NOMO-1 (cell line): ENCODE measurements around the gene HGS.
A peak's percentile ranks its signal among the peaks of the same experiment; 100 is the strongest.

ENCODE experiments used
- DNase-seq, 2 experiments: peaks; one replicate each; lab custom pipeline; 2025; ENCODE audit not compliant: unreplicated experiment in 2 of 2; lab: John Stamatoyannopoulos, UW

Gene HGS

DNA sequence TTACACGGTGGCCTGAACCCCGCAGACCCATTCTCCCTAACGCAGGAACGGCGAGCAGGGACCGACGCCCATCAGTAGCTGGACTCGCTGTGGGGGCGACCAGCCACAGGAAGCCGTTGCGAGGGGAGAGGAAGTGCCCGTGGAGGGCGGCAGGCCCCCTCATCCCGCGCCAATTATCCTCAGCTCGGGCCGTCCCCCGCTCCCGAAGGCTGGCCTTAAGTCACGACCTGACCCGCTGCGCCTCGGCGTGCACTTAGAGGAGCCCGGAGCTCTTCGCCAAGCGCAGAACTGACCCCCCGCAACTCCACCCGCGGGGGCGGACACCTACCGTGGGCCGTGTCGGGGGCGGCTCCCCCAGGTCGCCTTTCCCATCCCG lies 615 bp upstream of the HGS start:
- DNase-seq, result no peak

DNA sequence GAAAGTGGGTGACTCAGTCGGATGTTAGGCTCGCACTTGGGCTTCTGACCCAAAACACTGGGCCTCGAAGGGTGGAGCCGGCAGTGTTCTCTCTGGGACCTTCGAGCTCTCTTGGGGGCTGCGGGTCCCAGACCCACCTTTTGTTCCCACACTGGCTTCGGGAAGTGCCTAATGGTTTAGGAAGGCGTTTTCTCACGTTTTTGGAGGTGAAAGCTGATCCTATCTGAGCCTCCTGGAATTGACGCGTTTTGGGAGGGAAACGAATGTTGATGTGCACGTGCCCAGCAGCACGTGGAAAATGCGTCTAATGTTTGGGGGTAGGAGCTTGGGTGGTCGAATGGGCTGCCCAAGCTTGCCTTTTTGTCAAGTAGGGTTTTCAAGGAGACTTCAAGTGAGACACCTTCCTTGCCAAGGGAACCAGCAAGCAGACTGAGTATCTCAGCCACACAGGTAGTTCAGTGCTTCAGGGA lies 666 bp downstream of the HGS start:
- DNase-seq, result no peak

DNA sequence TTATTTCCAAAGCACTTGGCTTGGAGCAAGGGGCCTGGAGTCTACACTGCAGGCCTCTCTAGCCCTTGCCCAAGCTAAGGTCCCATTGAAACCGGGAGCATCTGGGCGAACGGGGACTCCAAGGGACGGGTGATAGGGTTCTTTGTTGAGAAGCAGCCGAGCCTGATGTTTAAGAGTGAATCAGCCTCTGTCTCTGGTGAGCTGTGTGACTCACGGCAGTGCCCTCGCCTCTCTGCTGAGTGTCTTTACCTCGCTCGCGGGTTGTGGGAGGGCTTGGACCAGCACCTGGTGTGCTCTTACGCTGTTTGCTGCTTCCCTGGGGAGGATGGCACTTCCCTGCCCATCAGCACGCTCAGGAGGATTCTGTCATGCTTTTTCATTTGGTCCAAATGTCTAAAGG lies 1.3 kb downstream of the HGS start:
- DNase-seq, result no peak

DNA sequence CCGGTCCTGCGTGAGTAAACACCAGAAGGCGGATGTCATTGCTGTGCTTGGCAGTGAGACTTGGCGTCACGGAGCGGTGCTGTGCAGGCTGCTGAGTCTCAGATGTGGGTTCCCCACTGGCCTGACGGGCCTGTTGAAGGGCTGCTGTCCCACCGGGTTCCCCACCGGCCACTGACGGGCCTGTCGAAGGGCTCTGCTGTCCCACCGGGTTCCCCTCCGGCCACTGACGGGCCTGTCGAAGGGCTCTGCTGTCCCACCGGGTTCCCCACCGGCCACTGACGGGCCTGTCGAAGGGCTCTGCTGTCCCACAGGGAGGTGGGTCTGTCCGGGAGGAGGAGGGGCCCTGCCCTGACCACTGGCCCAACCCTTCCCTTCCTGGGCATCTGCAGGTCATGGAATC lies 2.8 kb downstream of the HGS start:
- no peak for DNase-seq

DNA sequence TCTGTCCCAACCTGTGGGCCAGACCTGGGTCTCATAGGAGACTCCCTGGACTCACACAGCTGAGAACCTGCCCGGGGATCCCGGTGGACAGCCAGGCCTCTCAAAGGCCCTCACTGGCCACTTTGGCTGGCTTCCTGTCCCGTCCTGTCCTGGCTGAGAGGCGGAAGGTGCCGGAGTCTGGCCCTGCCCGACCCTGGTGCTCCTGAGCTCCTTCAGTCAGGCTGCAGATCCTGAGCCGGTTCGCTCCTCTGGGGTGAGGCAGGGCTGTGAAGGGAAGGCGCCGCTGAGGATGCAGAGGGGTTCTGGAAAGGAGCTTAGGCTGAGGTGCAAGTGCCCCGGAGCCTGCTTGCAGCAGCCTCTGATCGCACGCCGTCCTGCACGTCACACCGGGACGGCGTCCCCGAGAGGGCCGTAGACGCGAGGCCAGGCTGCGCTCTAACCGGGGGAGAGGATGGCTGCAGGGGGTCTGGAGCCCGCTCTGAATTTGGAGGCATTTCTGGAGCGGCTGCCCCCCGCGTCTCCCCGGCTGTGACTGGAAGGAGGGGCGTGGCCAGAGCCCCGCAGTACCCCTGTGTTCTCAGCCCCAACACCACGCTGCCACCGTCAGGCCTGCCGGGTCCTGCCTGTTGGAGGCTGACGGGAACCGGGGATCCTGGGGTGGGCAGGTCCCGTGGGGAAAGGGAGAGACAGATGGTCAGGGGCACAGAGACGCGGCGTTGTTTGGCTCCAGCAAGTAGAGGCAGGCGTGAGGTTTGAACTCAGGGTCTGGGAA lies 4.1 kb downstream of the HGS start:
- DNase-seq, result no peak

DNA sequence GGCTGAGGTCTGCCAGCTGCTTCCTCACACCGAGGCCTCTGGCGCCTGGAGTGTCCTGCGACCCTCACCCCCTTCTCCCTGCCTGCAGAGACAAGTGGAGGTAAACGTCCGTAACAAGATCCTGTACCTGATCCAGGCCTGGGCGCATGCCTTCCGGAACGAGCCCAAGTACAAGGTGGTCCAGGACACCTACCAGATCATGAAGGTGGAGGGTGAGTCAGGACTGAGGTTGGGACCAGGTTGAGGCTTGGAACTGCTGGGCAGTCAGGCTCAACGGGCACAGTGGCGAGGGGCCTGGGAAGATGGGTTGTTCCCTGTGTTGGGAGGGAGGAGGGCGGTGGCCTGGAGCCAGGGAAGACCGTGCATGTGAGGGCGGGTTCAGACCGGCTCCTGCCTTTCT lies 4.8 kb downstream of the HGS start:
- DNase-seq, result no peak

DNA sequence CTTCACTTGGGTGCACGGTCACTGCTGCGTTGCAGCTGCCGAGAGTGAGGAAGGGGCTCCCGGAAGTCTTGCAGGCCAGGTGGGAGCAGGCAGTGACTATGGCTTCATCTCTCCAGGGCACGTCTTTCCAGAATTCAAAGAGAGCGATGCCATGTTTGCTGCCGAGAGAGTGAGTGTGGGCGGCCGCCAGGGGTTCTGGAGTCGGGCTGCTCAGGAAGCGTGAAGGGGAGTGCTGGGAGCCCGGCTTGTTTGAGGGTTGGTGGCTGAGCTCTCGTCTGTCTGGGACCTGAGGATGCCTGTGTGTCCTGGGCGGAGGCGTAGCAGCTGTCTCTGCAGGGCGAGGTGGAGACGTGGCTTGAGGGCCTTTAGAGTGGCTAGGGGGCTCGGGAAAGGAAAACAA lies 6.3 kb downstream of the HGS start:
- no peak for DNase-seq

DNA sequence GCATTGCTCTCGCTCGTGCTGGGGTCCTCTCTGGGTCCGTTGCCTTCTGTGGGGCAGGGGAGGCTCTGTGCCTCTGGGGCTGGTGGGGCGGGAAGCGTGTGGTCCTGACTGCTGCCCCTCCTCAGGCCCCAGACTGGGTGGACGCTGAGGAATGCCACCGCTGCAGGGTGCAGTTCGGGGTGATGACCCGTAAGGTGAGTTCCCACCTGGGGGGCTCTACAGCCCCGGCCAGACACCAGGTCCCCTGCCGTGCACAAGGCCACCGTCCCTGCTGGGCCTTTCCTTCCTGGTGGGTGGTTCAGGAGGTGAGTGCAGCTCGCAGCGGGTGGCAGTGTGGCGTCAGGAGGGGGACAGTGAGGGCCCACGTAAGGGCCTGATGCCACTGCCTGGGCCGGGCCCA lies 6.7 kb downstream of the HGS start:
- DNase-seq, result no peak

DNA sequence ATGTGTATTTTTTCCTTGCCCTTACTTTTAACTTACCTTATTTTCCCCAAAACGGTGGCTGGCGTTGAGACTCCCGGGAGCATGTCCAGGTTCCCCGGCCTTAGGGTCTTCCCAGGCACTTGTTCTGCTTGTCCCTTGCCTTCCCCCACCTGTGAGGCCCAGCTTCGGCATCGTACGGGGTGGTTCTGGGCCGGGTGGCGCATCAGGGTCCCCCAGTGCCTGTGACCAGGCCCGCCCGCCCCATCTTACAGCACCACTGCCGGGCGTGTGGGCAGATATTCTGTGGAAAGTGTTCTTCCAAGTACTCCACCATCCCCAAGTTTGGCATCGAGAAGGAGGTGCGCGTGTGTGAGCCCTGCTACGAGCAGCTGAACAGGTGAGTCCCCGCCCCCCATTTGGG lies 7.4 kb downstream of the HGS start:
- no peak for DNase-seq

DNA sequence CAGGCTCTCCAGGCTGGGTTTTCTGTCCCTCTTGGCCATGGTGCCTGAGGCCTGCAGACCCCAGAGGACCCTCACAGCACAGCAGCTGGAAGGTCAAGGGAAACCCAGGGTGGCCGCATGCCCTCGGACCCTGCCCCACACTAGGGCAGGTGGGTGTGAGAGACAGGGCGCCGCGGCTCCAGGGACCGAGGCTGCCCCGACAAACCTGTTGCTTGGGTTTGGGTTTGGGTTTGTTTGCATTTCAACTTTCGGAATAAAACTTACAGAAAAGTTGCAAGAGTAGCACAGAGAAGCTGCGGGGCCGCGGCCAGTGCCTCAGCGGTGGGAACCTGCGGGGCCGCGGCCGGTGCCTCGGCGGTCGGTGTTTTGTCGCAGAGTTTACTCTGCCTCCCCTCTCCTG lies 7.8 kb downstream of the HGS start:
- no peak for DNase-seq

DNA sequence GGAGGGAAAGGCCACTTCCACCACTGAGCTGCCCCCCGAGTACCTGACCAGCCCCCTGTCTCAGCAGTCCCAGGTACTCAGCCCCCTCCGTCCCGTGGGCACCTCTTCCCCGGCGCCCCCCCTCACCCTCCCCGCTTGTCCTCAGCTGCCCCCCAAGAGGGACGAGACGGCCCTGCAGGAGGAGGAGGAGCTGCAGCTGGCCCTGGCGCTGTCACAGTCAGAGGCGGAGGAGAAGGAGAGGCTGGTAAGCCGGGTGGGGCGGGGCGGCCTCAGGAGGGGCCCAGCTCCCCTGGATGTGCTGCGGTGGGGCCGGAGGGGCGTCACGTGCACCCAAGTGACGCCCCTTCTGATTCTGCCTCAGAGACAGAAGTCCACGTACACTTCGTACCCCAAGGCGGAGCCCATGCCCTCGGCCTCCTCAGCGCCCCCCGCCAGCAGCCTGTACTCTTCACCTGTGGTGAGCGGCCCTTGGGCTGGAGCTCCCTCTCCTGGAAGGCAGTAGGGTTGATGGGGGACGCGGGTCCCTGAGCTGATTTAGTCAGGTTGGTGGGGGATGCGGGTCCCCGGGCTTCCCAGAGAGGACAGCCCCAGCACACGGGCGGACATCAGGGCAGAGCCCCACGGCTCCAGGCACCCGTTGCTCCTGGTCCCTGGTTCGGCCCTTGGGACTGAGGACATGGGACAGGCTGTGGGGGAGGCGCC lies 9.8 kb downstream of the HGS start:
- no peak for DNase-seq

DNA sequence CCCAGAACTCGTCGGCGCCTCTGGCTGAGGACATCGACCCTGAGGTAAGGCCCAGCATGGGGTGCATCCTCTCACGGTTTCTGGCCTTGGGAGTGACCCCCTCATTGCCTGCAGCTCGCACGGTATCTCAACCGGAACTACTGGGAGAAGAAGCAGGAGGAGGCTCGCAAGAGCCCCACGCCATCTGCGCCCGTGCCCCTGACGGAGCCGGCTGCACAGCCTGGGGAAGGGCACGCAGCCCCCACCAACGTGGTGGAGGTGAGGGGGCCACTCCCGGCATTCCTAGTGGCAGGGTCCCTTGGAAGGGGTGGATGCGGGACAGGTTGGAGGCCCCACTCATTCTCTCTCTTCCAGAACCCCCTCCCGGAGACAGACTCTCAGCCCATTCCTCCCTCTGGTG lies 11.0 kb downstream of the HGS start:
- no peak for DNase-seq

DNA sequence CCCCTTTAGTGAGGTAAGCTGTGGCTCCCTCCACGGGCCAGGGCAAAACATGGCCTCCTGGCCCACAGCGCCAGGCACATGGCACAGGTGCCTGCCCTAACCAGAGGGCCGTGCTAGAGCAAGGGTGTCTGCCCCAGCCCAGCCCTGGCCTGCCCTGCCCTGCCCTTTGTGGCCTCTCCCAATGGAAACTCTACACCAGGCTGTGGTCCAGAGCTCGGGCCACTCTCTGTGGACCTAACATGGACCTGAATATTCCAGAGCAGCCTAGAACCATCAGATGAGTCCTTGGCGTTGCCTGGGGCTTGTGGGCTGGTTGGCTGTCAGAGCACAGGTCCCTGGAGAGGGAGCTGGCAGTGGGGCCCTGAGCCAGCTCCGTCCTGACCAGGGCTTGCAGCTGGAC lies 11.4 kb downstream of the HGS start:
- no peak for DNase-seq

DNA sequence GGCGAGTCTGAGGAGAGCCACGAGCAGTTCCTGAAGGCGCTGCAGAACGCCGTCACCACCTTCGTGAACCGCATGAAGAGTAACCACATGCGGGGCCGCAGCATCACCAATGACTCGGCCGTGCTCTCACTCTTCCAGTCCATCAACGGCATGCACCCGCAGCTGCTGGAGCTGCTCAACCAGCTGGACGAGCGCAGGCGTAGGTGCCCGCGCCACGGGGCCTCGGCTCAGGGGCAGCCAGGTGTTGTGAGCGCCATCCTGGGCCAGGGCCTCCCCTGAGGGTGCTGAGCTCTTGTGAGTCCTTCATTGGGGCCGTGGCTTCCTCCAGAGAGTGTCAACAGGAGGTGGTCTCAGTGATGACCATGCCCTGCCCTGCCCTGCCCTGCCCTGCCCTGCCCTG lies 12.0 kb downstream of the HGS start:
- no peak for DNase-seq

DNA sequence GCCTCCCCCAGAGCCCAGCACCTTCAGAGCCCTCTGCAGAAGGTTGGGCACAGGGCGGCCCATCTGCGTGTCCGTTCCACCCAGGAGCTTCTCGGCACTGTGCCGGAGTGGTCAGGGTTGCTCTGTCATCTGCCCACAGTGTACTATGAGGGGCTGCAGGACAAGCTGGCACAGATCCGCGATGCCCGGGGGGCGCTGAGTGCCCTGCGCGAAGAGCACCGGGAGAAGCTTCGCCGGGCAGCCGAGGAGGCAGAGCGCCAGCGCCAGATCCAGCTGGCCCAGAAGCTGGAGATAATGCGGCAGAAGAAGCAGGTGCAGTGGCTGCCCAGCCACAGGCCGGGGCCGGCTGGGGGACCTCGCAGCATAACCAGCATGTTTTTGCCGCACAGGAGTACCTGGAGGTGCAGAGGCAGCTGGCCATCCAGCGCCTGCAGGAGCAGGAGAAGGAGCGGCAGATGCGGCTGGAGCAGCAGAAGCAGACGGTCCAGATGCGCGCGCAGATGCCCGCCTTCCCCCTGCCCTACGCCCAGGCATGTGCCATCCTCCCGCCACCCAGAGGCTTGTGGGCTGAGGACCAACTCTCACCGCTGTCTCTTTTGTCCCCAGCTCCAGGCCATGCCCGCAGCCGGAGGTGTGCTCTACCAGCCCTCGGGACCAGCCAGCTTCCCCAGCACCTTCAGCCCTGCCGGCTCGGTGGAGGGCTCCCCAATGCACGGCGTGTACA lies 12.6 kb downstream of the HGS start:
- DNase-seq, result no peak

DNA sequence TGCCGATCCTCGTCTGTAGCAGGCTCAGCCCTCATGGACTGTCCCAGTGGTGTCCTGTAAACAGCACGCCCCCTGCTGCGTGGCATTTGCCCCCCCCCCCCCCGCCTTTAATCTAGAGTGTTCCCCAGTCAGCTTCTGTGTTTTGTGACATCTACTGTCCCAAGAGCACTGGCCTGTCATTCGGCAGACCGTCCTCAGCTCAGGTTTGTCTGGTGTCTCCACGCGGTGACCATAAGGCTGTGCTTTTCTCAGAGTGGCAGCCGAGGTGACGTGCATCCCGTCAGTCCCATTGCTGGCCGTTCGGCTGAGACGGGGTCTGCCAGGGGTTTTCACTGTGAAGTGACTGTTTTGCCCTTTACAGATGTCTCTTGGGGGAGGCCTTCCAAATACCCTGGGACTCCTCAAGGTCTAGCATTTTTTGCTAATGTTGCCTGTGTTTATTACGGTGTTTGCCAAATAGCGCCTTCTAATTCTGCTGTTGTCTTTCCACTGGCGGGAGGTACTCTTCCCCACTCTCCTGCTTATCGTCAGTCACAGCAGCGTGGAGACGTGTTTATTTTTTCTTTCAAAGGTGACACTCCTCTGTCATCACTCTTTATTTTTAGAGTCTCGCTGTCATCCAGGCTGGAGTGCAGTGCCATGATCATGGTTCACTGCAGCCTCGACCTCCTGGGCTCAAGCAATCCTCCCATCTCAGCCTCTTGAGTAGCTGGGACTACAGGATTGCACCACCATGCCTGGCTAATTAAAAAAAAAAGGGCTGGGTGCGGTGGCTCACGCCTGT lies 13.6 kb downstream of the HGS start:
- DNase-seq, result no peak

DNA sequence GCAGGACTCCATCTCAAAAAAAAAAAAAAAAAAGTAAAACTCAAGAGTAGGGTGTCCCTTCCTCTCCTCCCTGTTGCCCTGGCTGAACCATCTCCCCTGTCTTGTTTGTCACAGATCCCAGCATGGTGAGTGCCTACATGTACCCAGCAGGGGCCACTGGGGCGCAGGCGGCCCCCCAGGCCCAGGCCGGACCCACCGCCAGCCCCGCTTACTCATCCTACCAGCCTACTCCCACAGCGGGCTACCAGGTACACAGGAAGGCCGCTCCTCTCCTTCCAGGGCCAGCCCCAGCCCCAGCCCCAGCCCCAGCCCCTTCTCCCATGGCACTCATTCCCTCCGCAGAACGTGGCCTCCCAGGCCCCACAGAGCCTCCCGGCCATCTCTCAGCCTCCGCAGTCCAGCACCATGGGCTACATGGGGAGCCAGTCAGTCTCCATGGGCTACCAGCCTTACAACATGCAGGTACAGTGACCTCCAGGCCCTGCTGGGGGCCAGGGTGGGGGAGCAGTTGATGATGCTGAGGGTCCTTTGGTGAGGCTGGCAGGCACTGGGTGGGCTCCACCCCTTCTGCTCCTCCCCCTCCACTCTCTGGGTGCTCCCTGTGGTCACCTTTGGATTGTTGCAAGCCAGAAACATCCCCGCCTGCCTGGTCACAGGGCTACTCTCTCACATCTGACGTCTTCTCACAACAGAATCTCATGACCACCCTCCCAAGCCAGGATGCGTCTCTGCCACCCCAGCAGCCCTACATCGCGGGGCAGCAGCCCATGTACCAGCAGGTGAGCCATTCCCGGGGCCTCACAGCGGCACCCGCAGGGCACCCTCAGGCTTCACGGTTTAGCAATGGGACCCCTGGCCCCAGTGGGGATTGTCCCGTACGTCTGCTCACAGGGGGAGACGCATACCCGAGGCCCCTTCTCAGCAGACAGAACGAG lies 16.8 kb downstream of the HGS start:
- DNase-seq, result no peak

DNA sequence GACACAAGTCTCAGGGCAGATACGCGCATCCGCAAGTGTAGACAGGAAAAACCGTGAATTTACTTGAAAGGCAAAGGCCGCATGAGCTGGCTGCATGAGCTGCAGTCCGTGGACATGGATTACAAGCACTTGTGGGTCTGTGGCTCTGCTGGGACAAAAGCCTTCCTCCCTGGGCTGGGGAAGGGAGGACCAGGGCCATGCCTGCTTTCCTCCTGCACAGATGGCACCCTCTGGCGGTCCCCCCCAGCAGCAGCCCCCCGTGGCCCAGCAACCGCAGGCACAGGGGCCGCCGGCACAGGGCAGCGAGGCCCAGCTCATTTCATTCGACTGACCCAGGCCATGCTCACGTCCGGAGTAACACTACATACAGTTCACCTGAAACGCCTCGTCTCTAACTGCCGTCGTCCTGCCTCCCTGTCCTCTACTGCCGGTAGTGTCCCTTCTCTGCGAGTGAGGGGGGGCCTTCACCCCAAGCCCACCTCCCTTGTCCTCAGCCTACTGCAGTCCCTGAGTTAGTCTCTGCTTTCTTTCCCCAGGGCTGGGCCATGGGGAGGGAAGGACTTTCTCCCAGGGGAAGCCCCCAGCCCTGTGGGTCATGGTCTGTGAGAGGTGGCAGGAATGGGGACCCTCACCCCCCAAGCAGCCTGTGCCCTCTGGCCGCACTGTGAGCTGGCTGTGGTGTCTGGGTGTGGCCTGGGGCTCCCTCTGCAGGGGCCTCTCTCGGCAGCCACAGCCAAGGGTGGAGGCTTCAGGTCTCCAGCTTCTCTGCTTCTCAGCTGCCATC lies 17.7 kb downstream of the HGS start:
- DNase-seq, result peak; percentile 17 to 55
